ENCODE results near the gene CSF3R.

GRCh38 chr1:36481771-36482723, 666 bp downstream of the CSF3R start:
- TF ChIP-seq CTCF (IDR thresholded peaks at IDR 0.05) = no peak
- TF ChIP-seq POLR2A (IDR thresholded peaks at IDR 0.05) = no peak

Data from prostate gland (tissue), 2 donors.